Occipital lobe (tissue), 2 donors: ENCODE measurements around the gene MLPH. TPM values are rescaled to one million over a fixed set of nuclear protein-coding genes. Genes with fewer than 3 reads are reported as not detected.

Experiments used
- DNase-seq: peaks from one replicate; lab custom pipeline; 2025; lab: John Stamatoyannopoulos, UW
- total RNA-seq: library from RNA; depleted of rRNA; stranded (reverse); fragments of >200 nt; gene quantifications from one replicate; pipeline ENCODE4 v1.2.3, GENCODE V29; 2014

The MLPH gene
- total RNA-seq, 1 donor from 2014 or later: 0.94 TPM

DNA sequence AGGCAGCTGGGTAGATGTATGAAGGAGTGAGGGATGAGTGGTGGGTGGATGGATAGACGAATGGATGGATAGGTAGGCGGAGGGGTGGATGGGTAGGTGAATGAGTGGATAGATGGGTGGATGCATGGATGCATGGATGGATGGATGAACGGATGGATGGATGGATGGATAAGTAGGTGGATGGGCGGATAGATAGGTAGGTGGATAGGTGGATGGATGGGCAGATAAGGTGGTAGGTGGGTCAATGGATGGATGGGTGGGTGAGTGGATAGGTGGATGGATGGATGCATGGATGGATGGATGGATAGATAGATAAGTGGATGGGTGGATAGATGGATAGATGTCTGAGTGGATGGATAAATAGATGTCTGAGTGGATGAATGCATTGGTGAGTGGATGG, 30.1 kb downstream of the MLPH start:
- DNase-seq: no peak

DNA sequence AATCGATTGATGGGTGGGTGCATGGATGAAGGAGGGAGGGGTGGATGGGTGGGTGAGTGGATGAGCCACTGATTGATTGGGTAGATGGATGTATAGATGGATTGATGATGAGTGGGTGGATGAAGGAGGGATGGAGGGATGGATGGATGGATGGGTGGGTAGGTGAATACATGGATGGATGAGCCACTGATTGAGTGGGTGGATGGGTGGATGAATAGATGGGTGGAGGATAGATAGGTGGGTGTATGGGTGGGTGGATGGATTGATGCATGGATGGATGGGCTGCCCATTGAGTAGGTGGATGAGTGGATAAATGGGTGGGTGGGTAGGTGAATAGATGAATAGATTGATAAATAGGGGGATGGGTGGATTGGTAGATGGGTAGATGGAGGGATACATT, 30.9 kb downstream of the MLPH start:
- DNase-seq: no peak

DNA sequence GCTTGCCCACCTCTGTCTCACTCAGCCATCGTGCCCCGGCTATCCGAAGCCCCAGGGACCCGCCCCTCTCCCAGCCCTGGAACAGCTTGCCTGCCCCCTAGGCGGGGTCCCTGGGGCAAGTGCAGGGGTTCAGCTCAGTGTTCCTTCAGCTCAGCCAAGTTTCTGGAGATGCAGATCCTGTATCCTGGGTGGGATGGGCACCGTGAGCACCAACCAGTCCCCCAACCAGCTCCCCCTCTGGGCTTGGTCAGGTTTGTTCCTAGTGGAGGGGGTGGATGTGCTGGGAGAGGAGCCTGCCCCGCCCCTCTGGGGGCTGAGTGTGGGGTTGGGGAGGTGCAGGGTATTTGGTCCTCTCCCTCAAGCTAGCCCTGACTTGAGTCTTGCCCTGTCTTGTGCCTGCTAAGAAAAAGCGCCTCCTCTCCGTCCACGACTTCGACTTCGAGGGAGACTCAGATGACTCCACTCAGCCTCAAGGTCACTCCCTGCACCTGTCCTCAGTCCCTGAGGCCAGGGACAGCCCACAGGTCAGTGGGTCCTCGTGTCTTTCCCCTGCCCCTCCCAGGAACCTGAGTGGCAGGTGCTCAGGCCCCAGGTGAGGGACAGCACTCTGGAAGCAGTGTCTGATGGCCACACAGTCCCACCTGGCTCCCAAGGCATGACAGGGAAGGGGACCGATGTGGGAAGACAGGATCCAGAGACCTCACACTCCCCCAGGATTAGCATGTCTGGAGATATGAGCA, 32.6 kb downstream of the MLPH start:
- no peak for DNase-seq

DNA sequence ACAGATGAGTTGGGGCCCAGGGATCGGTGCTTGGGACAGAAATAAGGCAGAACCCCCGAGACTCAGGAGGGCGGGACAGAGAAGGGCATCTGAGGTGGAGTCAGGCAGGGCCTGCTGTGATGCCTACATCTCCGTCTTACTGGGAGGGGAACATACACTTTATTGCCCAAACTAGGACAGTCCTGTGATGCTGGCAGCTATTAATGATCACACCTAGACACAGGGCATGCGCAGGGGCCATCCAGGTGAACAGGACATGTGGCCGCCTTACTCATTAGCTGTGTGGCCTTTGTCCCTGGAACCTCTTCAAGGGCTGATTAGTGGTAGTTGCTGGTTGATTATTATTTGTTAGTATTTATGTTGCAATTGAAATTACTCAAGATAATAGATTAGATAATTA, 33.2 kb downstream of the MLPH start:
- DNase-seq: no peak

DNA sequence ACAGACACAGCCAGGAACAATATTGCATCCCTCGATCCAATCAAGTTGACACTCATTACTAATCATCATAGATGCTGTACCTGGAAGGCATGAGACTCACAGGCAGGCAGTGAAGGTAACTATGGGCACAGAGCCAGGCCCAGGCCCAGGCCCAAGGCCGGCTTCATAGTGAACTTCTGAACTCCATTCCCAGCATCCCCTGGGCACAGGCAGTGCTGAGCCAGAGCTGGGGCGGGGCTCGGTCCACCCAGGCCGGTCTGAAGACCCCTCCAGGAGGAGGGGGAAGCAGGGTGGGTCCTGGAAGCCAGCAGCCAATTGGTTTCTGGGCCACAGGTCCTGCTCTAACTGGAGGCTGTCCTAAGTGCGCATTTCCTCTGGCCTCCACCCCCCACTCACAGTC, 37.6 kb downstream of the MLPH start:
- DNase-seq: no peak

DNA sequence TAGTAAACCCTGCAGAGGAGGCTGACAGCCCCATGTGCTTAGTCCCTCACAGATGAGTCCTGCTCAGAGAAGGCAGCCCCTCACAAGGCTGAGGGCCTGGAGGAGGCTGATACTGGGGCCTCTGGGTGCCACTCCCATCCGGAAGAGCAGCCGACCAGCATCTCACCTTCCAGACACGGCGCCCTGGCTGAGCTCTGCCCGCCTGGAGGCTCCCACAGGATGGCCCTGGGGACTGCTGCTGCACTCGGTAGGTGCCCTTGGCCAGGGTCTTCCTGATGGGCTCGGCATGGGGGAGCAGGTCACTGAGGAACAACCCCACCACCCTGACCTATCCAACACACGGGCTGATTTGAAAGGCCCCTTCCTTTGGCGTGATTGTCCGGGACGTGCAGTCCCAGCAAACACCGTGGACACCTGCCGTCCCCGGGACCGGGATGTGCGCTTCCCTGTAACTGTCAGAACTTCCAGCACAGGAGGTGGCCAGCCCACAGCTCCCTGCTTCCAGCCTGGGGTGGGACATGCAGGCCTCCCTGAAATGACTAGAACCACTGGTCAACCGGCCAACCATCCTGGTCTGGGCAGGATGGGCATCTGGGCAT, 38.6 kb downstream of the MLPH start:
- DNase-seq: no peak

DNA sequence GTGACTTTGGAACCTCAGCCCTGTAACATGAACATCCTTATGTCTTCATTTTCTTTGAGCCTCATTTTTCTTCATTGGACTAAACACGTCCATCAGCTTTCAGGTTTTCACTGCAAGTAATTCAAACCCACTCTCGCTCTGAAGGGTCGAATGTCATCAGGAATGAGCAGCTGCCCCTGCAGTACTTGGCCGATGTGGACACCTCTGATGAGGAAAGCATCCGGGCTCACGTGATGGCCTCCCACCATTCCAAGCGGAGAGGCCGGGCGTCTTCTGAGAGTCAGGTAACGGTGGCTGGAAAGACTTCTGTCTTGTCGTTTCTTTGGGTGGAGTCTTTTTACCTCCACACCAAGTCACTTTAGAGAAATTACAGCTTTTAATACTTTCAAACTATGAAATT, 40.2 kb downstream of the MLPH start:
- no peak for DNase-seq

DNA sequence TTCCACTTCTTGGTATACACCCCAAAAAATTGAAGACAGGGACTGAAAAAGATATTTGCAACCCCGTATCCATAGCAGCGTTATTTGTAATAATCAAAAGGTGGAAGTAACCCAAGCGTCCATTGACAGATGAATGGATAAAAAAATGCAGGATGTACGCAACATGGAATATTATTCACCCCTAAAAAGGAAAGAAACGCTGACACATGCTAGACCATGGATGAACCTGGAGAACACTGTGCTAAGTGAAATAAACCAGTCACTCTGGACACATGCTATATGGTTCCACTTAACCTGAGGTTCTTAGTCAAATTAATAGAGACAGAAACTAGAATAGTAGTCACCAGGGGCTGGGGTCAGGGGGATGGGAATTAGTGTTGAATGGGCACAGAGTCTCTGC, 40.7 kb downstream of the MLPH start:
- DNase-seq: no peak

DNA sequence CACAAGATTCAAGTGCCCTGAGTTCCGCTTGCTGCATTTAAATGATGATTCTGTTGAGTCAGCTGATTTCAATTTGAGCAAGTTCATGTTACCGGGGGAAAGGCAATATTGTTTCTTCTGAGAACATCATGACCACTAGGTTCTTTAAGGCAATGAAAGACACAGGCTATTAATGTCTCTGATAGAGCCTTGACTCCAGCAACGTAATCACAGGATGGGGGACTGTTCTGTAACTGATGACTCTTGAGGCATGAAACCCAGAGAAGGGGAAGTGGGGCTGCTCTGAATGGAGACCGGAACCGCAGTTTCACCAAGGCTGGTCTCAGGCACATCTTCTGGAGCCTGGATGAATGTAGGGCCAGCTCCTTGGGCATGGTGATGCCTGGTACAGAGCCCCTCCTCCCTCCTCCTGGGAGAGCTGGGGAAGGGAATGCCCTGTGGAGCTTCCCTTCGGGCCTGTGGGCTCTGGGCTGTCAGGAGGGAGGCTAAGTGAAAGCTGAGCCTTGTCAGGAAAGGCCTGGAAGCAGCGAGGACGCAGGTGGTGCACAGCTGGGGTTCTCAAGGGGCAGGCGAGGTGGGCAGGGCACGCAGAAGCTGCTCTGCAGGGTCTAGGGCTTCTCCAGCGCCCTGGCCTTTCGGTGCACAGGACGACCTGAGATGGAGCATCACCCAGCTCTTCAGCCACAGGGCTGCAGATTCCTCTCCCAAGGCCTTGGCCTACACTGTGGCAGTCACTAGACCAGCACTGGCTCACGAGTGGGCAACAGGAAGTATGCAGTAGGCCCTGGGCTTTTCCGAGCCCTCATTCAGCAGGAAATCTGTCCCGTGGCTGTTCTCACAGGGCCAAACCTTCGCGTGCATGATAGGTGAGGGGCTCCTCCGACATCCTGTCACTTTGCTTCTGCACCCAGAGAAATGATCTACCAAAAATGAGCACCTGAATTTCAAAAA, 42.7 kb downstream of the MLPH start:
- DNase-seq: no peak

DNA sequence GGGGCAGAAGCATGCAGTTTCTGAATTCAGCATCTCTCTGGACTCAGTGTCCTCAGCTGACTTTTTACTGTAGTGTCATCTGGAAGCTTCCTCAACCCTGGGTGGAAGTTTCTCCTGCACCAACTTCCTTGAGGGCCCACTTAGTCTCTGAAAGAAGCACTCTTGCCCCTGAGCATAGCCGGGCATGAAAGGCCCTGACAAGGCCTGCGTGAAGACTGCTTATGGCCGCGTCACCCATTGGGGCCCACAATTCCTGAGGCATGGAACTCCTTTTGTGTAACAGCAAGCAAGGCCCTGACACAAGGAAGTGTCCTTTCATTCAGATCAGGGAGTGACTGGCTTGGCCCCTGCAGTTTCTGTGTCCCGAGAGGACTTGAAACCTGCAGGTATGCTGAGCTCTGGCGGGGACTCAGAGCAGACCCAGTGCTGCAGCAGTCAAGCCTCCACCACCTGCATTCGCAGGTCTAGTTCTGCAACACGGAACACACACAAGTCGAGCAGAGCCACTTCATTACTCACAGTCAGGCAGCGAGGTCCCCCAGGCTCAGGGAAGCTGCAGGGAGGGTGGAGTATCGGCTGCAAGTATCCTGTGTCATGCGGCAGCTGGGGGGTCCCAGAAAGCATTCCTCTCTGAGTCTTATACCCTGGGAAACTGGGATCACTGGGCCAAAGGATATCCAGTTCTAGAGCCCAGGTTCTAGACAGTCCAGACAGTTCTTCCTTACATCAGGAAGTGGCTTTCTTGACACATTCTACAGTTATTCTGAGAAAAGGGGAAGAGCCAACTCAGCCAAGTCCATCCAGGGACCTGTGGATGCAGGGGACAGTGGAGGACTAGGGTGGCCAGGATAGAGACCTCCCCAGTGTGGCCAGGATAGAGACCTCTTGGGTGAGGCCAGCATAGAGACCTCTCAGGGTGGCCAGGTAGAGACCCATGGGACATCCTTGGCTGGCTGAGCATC, 43.7 kb downstream of the MLPH start:
- DNase-seq: no peak

DNA sequence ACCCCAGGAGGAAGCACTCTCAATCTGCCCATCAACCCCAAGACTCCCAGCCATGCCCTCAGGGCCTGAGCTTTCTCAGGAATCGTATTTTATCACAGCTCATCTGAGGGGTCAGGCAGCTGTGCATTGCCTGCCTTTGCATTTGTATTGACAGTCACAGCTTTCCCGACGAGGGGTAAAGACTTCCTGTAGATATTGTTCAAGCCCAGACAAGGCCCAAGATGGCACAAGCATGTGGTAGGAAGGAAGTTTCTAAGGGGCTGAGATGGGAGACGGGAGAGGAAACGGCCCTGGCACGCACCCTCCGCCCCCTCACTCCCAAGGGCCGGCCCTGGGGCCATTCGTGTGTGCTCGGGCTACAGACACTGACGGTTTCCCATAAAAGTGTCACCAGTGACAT, 45.1 kb downstream of the MLPH start:
- DNase-seq: no peak

DNA sequence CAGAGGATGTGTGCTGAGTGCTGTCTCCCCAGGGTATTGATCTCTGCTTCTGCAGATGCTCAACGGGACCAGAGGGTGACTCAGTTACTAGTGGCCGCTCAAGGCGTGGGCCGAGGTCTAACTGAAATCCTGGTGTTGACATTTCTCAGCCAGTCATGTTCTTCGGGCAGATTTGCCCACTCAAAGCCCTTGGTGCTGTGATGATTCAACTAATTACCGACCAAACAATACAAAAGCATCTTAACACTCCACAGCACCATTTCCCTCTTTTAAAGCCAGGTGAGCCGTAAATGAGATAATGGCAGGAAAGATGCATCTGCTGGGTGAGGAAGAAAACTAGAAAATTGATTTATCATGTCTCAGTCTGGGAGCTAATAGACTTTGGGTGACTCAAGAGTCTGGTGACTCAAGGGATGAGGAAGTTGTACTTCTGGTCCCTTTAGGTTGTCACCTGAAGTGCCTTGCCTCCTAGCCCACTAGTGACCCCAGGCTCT, 46.7 kb downstream of the MLPH start:
- DNase-seq: no peak

DNA sequence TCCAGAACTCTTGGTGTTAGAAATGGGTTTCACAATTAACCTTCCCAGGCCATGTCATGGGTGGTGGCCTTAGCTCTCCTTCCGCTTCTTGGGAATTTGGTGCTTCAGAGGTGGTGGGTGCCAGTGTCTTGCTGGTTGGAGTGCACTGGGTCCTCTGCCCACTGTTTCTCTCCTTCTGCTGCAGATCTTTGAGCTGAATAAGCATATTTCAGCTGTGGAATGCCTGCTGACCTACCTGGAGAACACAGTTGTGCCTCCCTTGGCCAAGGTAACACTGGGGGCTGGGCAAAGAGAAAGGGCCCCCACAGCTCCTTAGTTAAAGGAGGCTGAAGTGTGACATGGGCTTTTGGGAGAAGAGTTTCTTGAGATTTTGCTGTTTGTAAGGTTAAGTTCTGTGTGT, 47.3 kb downstream of the MLPH start:
- DNase-seq: no peak

DNA sequence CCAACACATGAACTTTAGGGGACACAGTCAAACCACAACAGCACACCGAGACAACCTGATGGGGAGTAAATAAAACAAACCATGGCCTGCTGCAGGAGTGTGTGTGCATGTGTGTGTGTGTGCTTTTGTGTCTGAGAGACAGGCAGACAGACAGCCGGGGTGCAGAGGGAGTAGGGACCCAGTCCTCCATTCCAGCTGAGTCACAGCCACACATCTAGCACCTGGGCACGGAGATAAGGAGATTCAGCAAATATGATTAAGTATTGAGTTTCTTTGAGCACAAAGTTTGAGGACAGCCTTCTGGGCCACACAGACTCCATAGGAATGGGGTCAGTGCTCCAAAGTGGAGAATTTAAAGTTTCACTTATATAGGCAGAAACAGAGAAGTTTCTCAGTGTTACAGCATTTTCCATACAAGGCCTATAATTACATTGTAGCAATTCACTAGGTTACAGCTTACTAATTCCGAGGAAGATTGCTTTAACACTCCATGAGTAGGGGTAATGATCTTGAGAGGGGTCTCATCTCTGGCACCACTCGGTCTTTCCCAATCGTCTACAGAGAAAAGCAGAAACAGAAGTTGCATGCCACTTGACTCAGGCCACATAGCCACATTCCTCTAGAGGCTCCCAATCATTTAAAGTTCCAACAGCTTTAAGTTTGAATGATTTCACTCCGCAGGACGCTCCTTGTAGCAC, 48.5 kb downstream of the MLPH start:
- no peak for DNase-seq

DNA sequence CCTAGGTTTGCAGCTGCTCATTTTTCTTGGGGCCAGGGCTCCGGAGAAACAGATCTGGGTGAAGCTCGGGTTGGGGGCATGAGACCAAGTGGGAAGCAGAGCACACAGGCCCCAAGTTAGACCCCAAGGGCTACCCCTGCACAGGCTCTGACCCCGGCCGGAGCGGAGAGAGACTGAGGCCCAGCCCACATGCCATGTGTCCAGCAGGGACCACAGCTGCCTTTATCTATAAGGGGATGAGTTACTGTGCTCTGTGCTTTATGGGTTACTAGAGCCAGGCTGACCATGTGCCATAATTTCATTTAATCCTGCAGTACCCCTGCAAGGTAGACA, 49.0 kb downstream of the MLPH start:
- no peak for DNase-seq

DNA sequence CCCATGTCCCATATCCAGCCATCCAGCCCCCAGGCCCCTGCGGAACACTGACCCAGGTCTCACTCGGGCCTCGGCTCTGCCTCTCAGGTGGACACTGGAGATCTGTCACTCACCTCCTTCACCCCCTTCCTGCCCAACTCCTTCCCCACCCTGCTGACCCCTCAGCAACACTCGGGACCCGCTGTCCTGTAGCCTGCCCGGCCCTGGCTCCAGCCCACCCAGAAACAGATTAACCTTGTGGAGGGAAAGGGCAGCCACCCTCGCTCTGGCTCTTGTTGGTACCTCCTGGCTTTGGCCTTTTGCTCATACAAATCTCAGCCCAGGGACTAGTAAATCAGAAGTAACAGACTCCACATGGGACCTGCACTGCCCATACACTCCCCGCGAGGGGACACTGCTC, 49.6 kb downstream of the MLPH start:
- no peak for DNase-seq

DNA sequence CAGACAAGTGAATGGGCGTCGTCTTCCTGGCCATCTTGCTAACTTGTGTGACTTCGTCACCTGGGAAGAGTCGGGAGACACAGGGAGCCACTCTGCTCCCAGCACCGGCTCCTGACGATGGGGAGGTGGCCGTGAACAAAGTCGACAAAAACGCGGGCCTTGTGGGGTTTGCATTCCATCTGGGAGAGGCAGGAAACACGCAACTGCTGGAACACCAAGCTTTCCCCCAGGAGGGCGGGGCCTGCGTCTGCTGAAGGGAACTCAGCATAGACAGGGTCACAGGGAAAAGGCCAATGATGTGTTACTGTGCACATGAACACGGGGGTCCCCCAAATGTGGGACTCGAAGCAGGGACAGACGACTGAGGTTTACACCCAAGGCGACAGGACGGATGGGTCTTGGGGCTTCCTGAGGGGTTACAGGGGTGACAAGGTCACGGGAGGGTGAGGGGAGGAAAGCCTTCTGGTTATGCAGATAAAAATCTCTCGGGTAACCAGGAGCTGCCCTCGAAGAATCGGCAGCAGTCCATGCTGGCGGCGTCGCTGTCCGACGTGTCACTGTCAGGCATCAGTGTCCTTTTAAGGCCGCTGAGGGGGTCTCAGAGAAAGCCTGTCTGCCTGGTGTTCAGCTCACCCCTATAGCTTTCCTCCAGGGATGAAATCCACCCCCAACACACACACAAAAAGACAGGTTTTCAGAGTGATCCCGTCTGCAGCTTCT, 51.1 kb downstream of the MLPH start:
- DNase-seq: no peak

DNA sequence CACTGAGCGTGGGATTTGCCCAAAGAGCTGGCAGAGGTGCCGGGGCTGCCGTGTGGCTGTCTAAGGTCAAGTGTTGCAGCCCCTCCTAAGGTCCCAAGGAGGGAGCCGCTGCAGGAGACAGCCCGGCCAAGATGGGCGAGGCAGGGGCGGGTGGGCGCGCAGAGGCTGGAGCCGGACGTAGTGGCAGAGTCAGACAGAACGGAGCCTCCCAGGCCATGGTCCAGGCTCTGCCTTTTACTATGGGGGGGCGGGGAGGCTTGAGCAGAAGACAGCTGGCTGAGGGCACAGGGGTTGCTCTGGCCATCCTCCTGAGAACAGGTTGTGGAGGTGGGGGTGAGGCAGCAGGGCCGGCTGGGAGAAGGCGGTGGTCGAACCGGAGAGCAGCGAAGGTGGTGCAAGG, 51.9 kb downstream of the MLPH start:
- no peak for DNase-seq

DNA sequence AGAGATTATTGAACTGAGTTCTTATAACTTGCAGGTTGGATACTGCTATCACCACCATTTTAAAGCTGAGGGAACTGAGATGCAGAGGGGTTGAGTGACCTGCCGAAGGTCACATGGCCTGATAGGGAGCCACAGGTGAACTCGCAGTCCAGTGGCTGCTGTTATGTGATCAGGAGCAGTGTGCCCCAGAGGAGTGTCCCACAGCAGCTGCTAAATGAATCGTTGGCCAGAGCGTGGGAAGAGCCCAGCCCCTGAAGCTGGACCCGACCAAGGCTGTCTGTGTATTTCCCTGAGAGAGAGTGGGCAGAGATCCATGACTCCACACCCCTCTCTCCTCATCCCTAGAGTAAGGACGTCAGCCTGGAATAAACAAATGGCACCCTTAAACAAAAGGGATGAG, 52.6 kb downstream of the MLPH start:
- no peak for DNase-seq

DNA sequence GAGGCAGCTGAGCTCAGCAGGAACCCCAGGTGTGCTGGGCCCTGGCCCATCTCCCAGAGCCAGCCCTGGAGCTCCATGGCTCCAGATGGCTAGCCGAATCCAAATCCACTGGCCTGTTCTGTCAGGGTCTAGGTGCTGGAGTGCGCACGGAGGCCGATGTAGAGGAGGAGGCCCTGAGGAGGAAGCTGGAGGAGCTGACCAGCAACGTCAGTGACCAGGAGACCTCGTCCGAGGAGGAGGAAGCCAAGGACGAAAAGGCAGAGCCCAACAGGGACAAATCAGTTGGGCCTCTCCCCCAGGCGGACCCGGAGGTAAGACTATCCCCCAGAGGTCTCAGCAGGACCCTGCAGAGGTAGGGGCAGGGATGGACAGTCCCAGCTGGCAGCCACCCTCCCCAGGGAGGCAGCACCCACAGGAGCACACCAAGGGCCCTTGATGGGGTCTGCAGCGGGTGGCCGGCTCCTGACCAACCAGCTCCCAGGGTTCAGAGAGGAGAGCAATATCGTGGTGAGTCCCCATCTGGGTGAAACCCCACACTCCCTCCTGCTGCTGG, 53.2 kb downstream of the MLPH start:
- no peak for DNase-seq
